Medulla oblongata (tissue), 1 donor: ENCODE results near the gene KRT12.

Experiments
- DNase-seq: peaks from one replicate; pipeline ENCODE4 v3.0.0-alpha.2; 2015; ENCODE audit errors: extremely low spot score

The KRT12 gene

DNA sequence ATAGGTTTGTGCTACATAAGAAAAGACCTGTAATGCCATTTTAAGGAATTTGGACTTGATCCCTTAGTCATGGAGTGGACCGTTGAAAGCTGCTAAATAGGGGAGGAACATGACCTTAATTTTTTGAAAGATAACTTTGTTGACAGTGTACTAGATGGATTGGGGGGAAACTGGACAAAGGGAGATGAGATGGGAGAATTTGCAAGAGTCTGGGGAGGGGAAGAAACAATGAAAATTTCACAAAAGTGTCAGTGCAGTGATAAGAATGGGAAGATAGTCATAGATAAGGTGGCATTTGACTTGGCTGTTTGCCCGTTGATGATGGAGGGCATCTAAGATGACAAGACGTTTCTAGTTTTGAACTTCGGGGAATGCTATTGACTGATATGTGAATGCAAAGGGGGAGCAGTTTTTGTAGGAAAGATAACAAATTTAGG is 22.3 kb downstream of the KRT12 start:
- no peak for DNase-seq

GRCh38 chr17:40843242-40843641 is 23.8 kb downstream of the KRT12 start:
- no peak for DNase-seq

GRCh38 chr17:40841246-40841645 is 25.8 kb downstream of the KRT12 start:
- no peak for DNase-seq

DNA sequence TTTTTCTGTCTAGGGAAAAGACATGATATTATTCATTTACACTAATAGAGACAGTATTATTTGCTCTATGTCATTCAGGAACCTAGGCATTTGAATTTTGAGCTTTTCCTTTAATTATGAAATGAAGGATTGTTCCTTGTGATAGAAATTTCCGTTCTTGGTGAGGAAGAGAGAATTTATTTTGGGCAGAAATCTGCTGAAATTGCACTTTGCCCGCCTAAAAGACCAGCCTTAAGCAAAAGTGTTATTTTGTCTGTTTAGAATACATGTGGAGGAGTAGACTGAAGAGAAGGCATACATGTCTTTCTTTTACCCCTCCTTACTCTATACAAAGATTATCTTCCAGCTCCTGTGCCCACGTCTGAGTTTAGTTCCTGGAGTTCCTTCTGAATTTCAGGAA is 27.8 kb downstream of the KRT12 start:
- DNase-seq = no peak

DNA sequence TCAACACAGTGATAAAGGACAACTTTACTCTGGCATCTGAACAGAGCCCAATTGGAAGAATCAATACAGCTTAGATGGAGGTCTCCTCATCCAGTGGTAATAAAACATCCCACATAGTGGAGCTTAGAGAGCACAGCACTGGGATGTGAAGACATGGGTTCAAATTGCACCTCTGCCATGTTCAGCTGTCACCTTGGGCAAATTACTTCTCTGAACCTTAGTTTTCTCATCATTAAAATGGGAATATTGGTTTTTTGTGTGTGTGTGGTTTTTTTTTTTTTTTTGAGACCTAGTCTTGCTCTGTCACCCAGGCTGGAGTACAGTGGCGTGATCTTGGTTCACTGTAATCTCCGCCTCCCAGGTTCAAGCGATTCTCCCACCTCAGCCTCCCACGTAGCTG is 31.0 kb downstream of the KRT12 start:
- no peak for DNase-seq

GRCh38 chr17:40833882-40834281 is 33.1 kb downstream of the KRT12 start:
- no peak for DNase-seq

DNA sequence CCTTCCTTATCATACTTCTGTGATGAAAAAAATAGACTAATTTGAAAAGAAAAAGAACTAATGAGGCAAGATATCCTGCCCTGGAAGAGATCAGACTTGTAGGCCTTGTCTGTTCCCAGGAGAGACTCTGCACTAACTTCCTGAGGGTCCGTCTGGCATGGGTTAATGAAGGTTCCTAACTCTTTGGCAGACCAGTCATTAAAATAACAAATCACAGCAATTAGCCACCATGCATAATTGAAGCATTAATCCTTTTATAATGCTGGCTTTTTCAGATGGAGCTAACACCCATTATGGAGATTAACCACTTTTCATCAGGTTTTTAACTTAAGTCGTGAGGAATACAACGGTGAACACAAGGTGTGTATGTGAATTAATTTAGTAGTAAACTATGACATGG is 34.2 kb downstream of the KRT12 start:
- no peak for DNase-seq

DNA sequence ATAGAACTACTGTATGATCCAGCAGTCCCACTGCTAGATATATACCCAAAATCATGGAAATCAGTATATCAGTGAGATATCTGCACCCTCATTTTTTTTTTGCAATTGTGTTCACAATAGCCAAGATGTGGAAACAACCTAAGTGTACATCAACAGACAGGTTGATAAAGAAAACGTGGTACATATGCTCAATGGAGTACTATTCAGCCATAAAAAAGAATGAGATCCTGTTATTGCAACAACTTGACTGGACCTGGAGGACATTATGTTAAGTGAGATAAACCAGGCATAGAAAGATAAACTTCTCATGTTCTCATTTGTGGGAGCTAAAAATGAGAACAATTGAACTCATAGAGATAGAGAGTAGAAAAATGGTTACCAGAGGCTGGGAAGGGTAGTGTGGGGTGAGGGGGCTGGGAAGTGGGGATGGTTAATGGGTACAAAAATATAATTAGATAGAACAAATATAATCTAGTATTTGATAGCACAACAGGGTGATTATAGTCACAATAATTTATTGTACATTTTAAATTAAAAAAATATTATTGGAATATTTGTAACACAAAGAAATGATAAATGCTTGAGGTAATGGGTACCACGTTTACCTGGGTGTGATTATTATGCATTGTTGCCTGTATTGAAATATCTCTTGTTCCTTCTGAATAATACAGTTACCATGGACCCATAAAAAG is 36.8 kb downstream of the KRT12 start:
- no peak for DNase-seq

DNA sequence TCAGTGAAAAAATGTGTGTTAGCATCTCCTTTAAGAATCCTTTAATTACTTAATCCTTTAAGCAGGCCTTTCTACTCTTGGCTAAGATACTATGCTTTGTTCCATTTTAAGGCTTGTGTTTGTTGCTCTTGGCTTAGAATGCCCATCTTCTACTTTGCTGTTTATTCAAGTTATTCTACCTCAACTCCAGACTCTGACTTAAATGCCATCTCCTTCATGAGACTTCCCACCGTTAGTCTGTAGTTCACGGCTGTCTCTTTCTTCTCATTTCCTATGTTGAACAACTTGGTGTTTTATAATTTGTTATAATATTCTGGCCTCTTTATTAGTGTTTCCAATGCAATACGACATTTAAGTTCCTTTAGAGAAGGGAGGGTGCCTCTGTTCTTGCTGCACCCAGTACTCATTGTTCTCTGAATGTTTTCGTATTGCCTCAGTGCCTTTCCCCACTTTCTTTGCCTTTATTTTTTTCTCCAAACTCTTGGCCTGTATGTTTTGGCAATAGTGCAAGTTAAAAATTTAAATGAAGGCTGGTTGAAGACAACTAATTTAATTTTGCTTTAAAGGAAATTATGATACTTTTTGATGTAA is 38.5 kb downstream of the KRT12 start:
- DNase-seq = no peak

DNA sequence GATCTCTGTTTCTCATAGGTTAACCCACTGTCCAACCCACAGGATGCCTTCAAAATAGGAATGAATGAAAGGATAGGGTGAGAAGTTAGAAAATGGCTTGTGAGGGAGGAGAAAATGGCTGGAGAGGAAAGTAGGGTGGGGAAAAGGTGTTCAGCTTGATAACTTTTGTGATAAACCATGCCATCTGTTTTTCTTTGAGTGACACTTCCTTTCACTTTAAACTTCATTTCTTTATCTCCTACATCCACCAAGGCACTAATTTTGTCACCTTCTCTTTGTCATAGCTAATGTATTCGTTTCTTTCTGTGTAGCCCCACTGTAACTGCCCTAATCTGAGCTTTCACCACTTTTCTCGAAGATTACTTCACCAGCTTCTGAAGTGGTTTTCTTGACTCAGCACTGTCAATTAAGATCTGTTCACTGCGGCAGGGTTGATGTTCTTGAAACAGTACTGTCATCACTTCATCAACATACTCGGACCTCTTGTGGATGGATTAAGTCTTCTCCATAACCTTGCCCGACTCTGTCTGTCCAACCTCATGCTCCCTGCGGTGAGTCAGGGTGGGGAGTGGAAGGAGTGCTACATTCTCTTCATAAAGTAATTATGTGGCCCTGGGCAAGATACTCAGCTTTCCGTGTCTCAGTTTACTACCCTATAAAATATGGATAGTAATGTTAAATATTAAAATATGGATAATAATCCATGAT is 39.1 kb downstream of the KRT12 start:
- DNase-seq = no peak

- no peak for DNase-seq
These were observed 41.4 kb downstream of the KRT12 start for GRCh38 chr17:40825599-40825998.

DNA sequence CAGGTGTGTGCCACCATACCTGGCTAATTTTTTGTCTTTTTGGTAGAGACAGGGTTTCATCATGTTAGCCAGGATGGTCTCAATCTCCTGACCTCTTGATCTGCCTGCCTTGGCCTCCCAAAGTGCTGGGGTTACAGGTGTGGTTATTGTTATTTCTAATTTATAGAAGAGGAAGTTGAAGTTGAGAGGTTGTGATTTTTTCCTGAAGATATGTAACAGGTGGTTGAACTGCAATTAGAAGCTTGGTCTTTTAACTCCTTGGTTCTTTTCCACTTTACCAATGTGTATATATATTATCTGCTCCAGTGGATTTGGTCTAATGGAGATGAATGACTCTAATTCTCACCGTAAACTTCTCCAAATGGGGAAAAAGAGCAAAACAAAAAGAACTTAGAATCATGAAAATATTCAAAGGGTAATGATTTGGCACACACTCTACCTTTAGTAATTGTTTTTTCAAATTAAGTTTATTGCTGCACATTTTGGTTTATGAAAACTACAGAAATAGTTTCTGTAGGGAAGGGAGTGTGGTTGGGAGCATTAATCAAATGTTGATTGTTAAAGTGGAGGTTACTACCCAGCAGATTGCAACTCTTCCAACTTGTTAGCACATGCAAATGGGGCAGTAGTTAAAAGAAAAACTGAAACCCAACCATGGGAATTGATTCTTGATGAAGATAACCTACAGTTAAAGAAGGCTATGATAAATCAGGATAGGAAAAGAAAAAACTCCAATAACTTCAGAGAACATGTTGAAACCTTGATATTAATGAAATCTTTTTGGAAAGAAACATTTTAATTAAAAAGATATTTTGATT is 42.8 kb downstream of the KRT12 start:
- no peak for DNase-seq

GRCh38 chr17:40822132-40822812 is 44.8 kb downstream of the KRT12 start, which contains the start of gene KRT10:
TSS of gene KRT10 (minus strand) at chr17:40822614. CDS start at chr17:40822585, 29 bp downstream.
- no peak for DNase-seq

DNA sequence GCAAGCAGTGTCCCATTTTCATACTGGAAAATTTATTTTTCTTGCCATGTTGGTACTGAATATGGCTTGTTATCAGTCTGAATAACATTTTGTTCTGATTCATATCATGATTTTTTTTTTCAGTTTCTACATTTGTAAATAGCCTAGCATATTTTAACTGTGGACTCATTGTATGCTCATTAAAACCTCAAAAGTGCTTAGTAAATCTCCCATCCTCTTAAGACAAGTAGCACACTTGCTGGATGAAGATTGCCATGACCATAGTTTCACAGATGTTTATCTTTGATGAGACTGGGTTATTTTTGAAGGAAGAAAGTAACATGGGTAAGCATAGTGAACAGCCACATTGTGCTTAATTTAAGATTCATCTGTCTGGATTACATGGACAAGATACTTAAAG is 45.5 kb downstream of the KRT12 start:
- DNase-seq = no peak

DNA sequence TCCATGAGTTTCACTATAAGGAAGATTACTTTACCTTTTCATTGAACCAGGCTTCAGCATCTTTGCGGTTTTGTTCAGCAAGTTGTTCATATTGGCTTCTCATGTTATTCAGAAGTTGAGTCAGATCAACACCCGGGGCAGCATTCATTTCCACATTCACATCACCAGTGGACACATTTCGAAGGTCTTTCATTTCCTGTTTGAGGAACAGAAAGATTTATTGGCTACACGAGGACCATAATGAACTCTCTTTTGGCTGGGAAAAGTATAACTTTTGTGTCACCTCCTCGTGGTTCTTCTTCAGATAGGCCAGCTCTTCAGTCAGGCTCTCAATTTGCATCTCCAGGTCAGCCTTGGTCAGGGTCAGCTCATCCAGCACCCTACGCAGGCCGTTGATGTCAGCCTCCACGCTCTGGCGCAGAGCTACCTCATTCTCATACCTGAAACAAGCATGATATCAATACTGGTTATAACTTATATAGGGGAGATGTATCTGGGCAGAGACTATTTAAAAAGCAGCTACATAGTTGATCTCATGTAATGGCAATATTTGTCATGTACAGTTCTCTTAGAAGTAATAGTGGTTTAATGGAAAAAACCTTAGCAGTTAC is 46.7 kb downstream of the KRT12 start:
- DNase-seq = no peak

- DNase-seq = peak; percentile 6
These were observed 47.4 kb downstream of the KRT12 start for GRCh38 chr17:40819528-40820125.

DNA sequence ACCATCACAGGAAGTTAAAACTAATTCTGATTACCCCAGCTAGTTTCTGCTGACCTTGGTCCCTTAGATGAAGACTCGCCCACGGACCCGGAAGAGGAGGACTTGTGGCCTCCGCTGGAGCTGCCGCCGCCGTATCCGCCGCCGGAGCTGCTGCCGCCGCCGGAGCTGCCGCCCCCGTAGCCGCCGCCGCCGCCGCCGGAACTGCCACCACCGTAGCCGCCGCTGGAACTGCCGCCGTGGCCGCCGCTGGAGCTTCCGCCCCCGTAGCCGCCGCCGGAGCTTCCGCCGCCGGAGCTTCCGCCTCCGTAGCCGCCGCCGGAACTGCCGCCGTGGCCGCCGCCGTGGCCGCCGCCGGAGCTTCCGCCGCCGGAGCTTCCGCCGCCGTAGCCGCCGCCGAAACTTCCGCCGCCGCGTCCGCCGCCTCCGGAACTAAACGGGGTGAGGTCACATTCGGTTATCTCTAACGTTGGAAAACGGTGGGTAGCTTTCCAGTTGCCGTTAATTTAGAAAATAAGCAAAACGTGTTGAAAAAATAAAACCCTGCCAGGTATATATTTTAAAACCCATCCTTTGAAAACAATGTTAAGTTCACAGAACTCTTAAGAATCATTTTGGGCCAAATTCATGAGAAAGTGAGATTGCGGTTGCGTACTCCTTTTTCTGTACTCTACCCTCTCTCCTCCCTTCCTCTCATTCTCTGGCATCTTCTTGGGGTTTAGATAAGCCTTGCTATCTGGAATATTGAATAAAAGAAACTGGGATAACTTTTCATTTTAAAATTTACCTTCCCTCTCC is 48.1 kb downstream of the KRT12 start:
- peak; percentile 66 for DNase-seq

GRCh38 chr17:40818343-40818732 is 48.7 kb downstream of the KRT12 start:
- DNase-seq = no peak

DNA sequence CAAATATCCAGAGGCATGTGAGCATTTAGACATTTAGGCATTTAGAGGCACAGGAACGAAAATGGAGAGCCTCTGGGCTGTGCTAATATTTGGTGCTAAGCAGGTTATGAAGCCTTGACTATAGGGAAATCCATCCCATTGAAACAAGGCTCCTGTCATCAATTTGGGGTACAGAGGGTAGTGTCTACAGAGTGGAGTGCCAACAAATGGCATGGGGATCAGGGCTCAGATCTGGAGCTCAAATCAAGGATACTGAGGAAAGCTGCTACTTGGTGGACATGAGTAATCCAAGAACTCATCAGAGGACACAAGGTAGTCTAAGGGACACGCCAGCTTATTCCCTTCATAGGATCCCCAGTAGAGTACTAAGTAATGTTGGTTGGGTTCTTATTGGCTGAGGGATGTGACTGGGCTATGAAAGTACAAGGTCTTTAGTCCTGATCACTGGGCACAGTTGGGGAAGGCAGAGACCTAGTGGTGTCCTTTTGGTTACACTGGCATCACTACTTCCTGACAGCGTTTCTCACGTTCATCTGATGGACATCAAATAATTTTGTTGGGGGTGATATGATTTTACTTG is 49.8 kb downstream of the KRT12 start:
- no peak for DNase-seq

DNA sequence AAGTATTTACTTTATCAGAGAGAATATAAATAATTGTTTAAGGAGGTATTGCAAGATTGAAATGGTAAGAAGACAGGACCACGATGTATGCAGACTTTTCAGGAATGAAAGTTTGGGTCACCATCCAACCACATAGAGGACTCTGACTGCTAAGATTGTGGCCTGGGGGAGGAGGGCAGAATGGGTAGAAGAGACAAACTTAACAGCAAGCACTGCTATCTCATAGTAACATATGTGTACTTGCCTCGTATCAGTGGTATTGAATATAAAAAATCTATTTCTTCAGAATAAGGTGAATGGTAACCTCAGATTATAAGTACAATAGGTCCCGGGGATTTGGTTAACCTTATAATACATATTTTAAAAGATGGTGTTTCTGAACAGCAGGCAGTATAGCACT is 50.5 kb downstream of the KRT12 start:
- no peak for DNase-seq
